ENCODE results near the gene ZNF491. TPM values are rescaled to one million over a fixed set of nuclear protein-coding genes. Genes with fewer than 3 reads are reported as not detected.
"Not testable (repeated sequence)": the region's sequence is repeated elsewhere in the genome, so short reads cannot be mapped to it uniquely, and the experiment has no call there.

ZNF491 gene
- total and polyA plus RNA-seq, 2 of the 8 experiments (the other 6 are each of a cell fraction or from before 2014, with no cell fraction given), result 0.18 to 0.78 TPM

GRCh38 chr19:11850289-11850688 lies 52.0 kb downstream of the ZNF491 start:
- H3K23me2 ChIP-seq (ENCODE audit: low read depth, low read length); H2AK5ac ChIP-seq (ENCODE audit: low read depth, low read length); H3K36me3 ChIP-seq (ENCODE audit: control insufficient read depth in 2 of 4, insufficient read depth in 4 of 4, low read length in 3 of 4); H4K5ac ChIP-seq (ENCODE audit: insufficient read length, low read depth, low read length); H3K4ac ChIP-seq (replicated peaks; ENCODE audit: insufficient read length, low read depth, low read length); H3K4me1 ChIP-seq (replicated peaks in 1 of 4; ENCODE audit: control insufficient read depth in 3 of 4, insufficient read depth in 4 of 4, low read length in 3 of 4); H3K4me3 ChIP-seq (ENCODE audit: extremely low read depth in 1 of 4, insufficient read depth in 2 of 4, low read depth in 3 of 4, low read length in 4 of 4); H2BK20ac ChIP-seq (ENCODE audit: low read length); H3K27ac ChIP-seq (ENCODE audit: low read depth, low read length); H3K4me2 ChIP-seq (ENCODE audit: insufficient read depth in 1 of 2, low read depth in 2 of 2, low read length in 2 of 2); H2BK15ac ChIP-seq (ENCODE audit: low read length); H4K8ac ChIP-seq (ENCODE audit: extremely low read depth, insufficient read depth, low read length); H3K14ac ChIP-seq (ENCODE audit: insufficient read length); H4K20me1 ChIP-seq (replicated peaks in 1 of 2; ENCODE audit: control insufficient read depth in 1 of 2, insufficient read depth in 2 of 2, low read length in 2 of 2); H3K79me2 ChIP-seq (ENCODE audit: control insufficient read depth in 1 of 2, insufficient read depth in 2 of 2, low read length in 2 of 2); DNase-seq (ENCODE audit: low read depth in 1 of 2, low spot score in 2 of 2); H2AFZ ChIP-seq (ENCODE audit: low read length); H3K23ac ChIP-seq (ENCODE audit: insufficient read length); FAIRE-seq; H3K18ac ChIP-seq (ENCODE audit: extremely low read depth, low read length); H4K91ac ChIP-seq (replicated peaks; ENCODE audit: insufficient read length, low read length); H2BK120ac ChIP-seq (replicated peaks; ENCODE audit: low read depth, low read length); H3K9ac ChIP-seq (replicated peaks in 1 of 4; ENCODE audit: extremely low read depth in 1 of 4, low read depth in 3 of 4, low read length in 3 of 4); H2BK5ac ChIP-seq (ENCODE audit: low read depth, low read length); H3K27me3 ChIP-seq (replicated peaks in 1 of 4; ENCODE audit: control insufficient read depth in 3 of 4, extremely low read depth in 1 of 4, insufficient read depth in 3 of 4, low read length in 3 of 4); H2BK12ac ChIP-seq (ENCODE audit: low read depth, low read length); POLR2A ChIA-PET (ENCODE audit: partially characterized antibody); H3K56ac ChIP-seq (replicated peaks; ENCODE audit: insufficient read length, low read depth, low read length); H3K79me1 ChIP-seq (ENCODE audit: low read depth, low read length): not testable (repeated sequence)
- 84% methylated on average over 4 of the region's 4 CpGs; no CpG with 5 or more reads in 1 of the 2 experiments for WGBS, 2 experiments (ENCODE audit: extremely low coverage in 1 of 2, insufficient coverage in 1 of 2, insufficient read length in 1 of 2, insufficient replicate concordance in 2 of 2, low coverage in 1 of 2, low lambda C conversion rate in 2 of 2, missing lambda C conversion rate in 1 of 2)
- peaks cover 17 to 30% of the 10 kb centered on the region in 2 experiments for H3K9me3 ChIP-seq (ENCODE audit: insufficient read depth in 2 of 2, low read depth in 1 of 2, low read length in 1 of 2)
- CTCF ChIA-PET (ENCODE audit: partially characterized antibody), result interaction anchor here (1.3 kb wide), 1 partner anchor 23 kb away, joined by 3 read pairs; no protein-coding TSS in a partner anchor

Data from H1 (cell line).